NCI-H2081 (cell line): ENCODE results near the gene DNAJC2.
"Not testable (repeated sequence)": the region's sequence is repeated elsewhere in the genome, so short reads cannot be mapped to it uniquely, and the experiment has no call there.

Source experiments
- DNase-seq, 2 experiments: peaks; one replicate each; lab custom pipeline; 2025; lab: John Stamatoyannopoulos, UW

DNAJC2 gene

DNA sequence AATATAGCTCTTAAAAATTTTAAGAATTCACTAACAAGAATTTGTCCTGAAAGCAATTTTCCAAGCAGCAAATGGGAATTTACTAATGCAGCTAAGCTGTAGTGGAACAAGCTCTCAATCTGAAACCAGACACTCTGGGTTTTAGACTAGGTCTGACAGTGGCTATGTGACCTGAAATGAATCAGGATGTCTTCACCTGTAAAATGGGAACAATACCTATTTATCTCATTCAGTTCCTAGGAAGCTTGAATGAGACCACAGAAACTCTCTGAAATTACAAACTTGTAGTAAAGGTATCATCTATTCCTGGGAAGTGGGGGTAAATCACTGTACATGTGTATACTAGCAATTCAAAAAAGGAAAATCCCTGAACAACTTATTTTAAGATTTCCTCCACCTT lies 1.2 kb downstream of the DNAJC2 start:
- no peak for DNase-seq

DNA sequence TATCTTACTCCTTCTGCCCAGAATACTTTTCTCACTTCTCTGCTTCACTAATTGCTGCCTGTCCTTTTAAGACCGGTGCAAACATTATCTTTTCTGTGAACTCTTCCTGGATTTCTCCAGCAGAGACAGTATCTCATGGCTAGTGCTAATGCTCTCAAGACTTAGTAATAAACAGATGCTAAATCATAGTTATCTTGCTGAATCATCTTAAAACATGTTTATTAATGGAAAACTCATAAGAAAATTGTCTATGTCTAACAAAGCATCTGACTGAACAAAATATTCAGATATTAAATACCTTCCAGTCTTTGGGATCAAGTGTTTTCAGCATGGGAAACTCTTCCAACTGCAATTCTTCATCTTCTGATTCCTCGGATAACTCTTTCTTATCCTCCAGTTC lies 3.1 kb downstream of the DNAJC2 start:
- no peak for DNase-seq

GRCh38 chr7:103338864-103339263 lies 5.7 kb downstream of the DNAJC2 start:
- DNase-seq, result no peak

GRCh38 chr7:103336761-103337160 lies 7.8 kb downstream of the DNAJC2 start:
- no peak for DNase-seq

- DNase-seq, result no peak
Measured at GRCh38 chr7:103325744-103326143, 18.8 kb downstream of the DNAJC2 start.

DNA sequence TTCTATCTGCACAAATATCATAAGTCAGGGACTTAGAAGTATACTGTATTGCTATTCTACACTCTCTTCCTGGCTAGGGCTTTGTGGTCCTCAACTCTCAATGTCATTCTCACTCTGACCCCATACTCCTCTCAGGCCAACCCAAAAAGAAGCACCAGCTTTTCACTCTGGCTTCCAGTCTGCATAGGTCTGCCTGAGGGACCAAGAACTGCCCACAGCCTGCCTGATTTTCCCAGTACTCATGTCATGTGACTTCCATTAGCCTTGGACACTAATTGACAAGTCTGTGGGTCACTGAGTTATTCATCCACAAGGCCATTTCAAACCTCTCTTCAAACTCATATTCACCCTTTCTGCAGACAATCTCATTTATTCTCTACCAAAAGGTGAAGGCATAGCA lies 27.6 kb downstream of the DNAJC2 start:
- no peak for DNase-seq

DNA sequence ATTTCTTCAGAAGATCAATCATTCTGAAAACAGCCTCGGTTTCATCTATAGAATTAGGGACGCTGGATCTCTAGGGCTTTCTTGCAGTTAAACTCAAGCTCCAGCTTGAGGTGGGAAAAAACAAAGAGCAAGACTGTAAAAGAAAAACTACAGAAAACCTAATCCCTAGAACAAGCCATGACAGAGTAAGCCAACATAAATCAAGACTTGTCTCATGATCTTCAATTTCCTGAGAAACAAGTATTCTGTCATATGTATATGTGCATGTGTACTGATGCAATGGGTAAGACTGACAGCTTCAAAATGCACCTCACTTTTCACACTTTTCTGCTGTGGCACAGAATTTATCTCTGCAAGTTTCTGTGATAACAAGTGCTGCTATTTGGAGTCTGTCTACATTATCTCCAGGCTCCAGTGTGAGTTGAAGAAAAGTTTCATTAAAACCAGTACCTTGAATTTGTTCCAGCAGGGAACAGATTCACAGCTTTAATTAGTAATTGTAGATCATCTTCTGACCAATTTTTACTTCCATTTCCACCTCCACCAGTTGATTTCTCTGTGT lies 28.1 kb downstream of the DNAJC2 start:
- no peak for DNase-seq

- no peak for DNase-seq
Measured at GRCh38 chr7:103314852-103315251, 29.7 kb downstream of the DNAJC2 start.

DNA sequence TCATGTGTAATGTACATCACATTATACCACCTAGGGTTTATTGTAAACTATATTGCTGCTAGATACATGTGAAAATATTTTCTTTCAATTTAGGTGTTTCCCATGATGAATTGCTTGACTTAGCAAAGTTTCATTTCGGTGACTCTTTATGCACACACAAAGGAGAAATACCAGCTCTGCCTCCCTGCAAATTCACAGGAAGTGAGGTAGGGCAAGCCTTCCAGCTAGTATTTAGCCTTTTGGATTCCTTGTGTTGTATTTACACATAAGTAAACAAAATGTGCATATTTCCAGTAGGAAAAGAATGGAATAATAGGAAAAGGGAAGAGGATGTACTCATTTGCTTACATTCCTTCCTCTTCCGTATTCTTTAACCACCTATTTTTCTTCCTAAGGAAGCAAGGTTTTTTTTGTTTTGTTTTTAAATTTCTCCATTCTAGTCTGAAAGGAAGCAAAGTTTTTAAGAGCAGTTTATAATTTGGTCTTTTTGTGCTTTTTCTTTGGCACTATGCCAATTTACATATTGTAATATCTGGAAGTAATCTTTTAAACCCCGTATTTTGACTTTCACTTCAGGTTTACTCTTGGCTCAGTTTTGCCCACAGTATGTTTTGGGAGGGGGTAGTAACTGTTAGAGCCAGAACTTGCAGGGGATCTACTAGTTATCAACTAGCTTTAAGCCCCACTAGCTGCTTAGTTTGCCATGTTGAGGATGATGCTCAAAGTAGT lies 36.9 kb downstream of the DNAJC2 start:
- DNase-seq, result no peak

- DNase-seq, result no peak
Measured at GRCh38 chr7:103301441-103301840, 43.1 kb downstream of the DNAJC2 start.

DNA sequence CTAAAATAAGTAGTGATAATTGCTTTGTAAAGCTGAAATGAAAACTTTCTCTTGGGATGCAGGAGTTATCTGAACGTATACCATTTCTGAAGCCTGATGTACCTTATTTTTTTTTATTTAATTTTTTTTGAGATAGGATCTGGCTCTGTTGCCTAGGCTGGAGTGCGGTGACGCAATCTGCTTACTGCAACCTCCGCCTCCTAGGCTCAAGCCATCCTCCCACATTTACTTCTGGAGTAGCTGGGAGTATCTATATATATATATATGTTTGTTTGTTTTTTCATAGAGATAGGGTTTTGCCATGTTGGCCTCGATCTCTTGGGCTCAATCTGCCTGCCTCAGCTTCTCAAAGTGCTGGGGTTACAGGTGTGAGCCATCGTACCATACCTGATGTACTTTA lies 44.9 kb downstream of the DNAJC2 start:
- DNase-seq, result no peak

DNA sequence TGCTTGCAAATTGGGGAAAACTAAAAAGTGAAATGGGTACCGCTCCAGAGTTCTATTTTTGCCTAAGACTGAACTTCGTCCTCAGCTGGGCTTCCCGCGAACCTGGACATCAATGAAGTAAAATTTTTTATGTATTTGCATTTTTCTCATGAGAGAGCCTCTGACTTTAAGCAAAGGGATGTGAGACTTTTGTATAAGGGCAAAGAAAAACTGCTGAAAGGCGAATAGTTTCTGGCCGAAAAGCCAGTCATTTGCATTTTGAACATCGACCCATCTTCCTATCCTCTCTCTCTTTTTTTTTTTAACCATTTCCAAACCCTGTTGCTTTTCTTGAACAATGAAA lies 46.8 kb downstream of the DNAJC2 start:
- no peak for DNase-seq

DNA sequence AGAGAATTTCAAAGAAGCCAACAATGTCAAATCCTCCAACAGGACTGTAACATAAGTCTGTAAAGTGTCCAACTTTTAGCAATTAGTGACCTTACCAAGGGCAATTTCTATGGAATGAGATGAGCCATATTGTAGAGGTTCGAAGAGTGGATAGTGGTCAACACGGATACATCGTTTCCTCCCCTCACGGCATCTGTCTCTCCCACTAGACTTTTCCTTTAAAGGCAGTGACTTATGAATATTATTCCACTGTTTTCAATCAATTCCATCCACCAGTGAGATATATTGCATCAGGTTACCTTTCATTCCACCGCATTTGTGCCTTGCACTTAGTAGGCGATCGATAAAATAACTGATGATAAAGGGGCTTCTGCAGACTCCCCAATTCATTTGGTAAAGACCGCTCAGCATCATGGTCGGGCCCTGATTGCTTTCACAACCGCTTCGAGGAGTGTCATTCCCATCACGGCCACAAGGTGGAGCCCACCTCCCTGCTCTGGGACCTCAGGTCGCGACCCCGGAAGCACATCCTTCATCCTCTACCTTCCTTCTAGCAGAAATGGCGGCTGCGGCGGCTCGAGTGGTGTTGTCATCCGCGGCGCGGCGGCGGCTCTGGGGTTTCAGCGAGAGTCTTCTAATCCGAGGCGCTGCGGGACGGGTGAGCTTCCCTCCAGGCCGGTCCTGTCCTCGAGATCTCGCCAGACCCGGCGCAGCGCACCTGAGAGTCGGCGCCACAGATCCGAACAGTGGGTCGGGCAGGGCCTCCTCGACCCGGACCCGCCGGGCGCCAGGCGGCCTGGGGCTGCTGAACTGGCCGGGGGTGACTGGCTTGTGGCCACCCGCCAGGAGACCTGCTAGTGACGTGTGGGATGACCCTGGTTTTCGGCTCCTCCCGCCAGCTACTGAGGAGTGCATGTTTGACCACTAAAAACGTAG lies 47.4 kb downstream of the DNAJC2 start, which contains the start of gene PMPCB:
PMPCB (plus strand) TSS at position 535 of the 936 bp plus-strand sequence; CDS start at position 560, 25 bp downstream.
- DNase-seq, result peak; percentile 90 to 94

GRCh38 chr7:103293526-103293925 lies 51.0 kb downstream of the DNAJC2 start:
- no peak for DNase-seq

GRCh38 chr7:103292122-103292521 lies 52.4 kb downstream of the DNAJC2 start:
- no peak for DNase-seq

DNA sequence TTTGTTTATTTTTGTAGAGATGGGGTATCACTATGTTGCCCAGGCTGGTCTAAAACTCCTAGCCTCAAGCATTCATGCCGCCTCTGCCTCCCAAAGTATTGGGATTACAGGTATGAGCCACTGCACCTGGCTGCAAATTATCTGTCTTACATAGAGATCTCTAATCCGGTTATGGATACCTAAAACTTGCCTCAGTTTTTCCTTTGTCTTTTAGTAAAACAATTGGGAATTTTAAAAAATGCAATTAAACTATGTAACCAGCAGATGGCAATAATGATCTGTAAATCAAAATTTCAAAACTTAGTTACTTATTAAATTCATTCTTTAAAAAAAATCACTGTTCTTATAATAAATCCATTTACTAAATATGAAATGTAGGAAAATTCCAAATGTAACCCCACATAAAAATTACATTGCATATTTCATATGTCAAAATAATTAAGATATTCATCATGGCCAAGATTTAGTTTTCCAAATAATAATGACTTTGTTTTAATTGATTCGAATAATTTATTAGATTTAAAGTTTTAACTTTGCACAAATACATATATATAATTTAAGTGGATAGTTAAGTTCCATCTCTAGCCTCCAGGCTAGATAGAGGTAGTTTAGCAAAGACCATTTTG lies 61.7 kb downstream of the DNAJC2 start:
- not testable (repeated sequence) for DNase-seq

- DNase-seq, result not testable (repeated sequence)
Measured at GRCh38 chr7:103280803-103281155, 63.8 kb downstream of the DNAJC2 start.

DNA sequence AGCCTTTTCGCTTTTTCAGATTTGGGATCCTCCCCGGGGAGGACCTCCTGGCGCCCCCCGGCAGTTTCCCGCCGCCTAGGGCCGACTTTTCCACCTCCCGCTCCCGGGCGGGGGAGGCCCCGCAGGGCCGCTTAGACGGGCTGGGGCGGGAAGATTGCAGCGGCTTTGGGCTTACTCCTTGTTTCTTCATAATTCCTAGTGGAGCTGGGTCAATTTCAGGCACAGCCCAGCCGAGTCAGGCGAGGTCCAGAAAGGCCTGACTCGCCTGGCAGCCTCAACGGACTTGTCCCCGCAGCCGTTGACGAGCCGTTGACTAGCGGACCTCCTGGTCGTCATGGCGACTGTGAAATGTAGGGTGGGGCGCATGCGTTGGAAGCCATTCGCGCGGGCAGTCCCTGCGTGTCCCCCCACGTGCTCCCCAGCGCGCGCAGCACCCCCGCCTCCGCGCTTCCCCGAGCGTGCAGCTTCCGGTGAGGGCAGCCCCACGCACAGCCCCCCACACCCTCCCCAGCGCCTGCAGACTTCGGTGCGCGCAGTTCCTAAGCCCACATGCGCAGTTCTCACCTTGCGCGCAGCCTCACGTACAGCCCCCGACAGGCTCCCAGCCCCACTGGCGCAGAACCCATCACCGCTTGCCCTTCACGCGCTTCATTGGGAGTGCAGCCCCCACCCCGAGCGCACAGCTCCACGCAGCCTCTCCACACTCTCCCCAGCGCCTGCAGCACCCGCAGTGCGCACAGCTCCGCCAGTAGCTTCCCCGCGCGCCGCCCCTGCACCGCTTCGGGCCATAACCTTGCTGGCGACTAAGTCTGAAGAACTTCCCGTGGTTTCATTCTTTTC lies 64.4 kb downstream of the DNAJC2 start:
- peak; percentile 85 to 93 for DNase-seq

- peak in 1 of 2 experiments; percentile 31 for DNase-seq
Measured at GRCh38 chr7:103279636-103279962, 65.0 kb downstream of the DNAJC2 start.

GRCh38 chr7:103278195-103278594 lies 66.4 kb downstream of the DNAJC2 start:
- not testable (repeated sequence) for DNase-seq

DNA sequence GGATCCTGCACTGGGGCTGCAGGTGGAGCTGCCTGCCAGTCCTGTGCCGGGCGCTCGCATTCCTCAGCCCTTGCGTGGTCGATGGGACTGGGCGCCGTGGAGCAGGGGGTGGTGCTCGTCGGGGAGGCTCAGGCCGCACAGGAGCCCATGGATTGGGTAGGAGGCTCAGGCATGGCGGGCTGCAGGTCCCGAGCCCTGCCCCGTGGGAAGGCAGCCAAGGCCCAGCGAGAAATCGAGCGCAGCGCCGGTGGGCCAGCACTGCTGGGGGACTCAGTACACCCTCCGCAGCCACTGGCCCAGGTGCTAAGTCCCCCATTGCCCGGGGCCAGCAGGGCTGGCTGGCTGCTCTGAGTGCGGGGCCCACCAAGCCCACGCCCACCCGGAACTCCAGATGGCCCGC lies 69.7 kb downstream of the DNAJC2 start:
- not testable (repeated sequence) for DNase-seq

DNA sequence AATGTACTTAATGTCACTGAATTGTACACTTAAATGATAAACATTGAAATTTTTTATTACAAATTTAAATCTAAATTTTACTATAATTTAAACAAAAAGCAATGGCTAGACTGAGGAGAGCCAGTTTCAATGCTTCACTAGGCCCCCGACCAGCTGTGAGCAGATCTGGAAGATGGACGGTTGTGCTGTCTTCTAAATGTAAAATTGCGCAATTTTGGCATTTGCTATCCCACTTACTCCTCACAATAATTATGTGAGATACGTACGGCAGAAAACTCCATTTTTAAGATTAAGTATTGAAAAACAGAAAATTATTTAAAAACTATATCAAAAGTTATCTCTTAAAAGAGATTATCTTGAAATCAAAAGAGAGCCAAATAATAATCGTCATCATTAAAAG lies 71.2 kb downstream of the DNAJC2 start:
- DNase-seq, result not testable (repeated sequence)
